Endothelial cell (in vitro differentiated cells): ENCODE results near the gene CALML4. TPM values are rescaled to one million over a fixed set of nuclear protein-coding genes. Genes with fewer than 3 reads are reported as not detected.
"Not testable (repeated sequence)": the region's sequence is repeated elsewhere in the genome, so short reads cannot be mapped to it uniquely, and the experiment has no call there.

Experiments
- DNase-seq: peaks from one replicate; pipeline ENCODE4 v3.0.0; 2021; ENCODE audit warnings: low spot score
- H3K27ac Mint-ChIP-seq: one replicate; pipeline ENCODE4 v1.8.0; 2021; ENCODE audit warnings: mixed read lengths, inconsistent platforms; ENCODE audit not compliant: unreplicated experiment
- H3K27me3 Mint-ChIP-seq: one replicate; pipeline ENCODE4 v1.8.0; 2021; ENCODE audit warnings: mild to moderate bottlenecking, moderate library complexity, mixed read lengths, inconsistent platforms; ENCODE audit not compliant: unreplicated experiment
- H3K36me3 Mint-ChIP-seq: one replicate; pipeline ENCODE4 v1.8.0; 2021; ENCODE audit warnings: mild to moderate bottlenecking, low read depth, mixed read lengths, inconsistent platforms; ENCODE audit not compliant: unreplicated experiment
- H3K4me1 Mint-ChIP-seq: one replicate; pipeline ENCODE4 v1.8.0; 2021; ENCODE audit warnings: mild to moderate bottlenecking, mixed read lengths, inconsistent platforms; ENCODE audit not compliant: unreplicated experiment
- H3K4me3 Mint-ChIP-seq: one replicate; pipeline ENCODE4 v1.8.0; 2021; ENCODE audit warnings: mild to moderate bottlenecking, mixed read lengths, inconsistent platforms; ENCODE audit not compliant: unreplicated experiment
- H3K9me3 Mint-ChIP-seq: one replicate; pipeline ENCODE4 v1.8.0; 2021; ENCODE audit warnings: mixed read lengths, inconsistent platforms; ENCODE audit not compliant: unreplicated experiment
- total RNA-seq: library from RNA; stranded (reverse); fragmentation: NEBNext Ultra II Directional; extraction: Animal tissue kit (Norgen Biotek cat#: 25700); gene quantifications from one replicate; pipeline ENCODE4 v1.2.1, GENCODE V29; 2021; ENCODE audit not compliant: unreplicated experiment
- TF ChIP-seq, protein P1 (sequence below): fragments of 200-600 bp; sonication (generic); IDR thresholded peaks from one replicate; pipeline ENCODE4 v1.5.0; 2021; ENCODE audit warnings: antibody characterized with exemption; ENCODE audit not compliant: unreplicated experiment

Gene CALML4
- total RNA-seq, 1 donor from 2014 or later: 11.0 TPM

DNA sequence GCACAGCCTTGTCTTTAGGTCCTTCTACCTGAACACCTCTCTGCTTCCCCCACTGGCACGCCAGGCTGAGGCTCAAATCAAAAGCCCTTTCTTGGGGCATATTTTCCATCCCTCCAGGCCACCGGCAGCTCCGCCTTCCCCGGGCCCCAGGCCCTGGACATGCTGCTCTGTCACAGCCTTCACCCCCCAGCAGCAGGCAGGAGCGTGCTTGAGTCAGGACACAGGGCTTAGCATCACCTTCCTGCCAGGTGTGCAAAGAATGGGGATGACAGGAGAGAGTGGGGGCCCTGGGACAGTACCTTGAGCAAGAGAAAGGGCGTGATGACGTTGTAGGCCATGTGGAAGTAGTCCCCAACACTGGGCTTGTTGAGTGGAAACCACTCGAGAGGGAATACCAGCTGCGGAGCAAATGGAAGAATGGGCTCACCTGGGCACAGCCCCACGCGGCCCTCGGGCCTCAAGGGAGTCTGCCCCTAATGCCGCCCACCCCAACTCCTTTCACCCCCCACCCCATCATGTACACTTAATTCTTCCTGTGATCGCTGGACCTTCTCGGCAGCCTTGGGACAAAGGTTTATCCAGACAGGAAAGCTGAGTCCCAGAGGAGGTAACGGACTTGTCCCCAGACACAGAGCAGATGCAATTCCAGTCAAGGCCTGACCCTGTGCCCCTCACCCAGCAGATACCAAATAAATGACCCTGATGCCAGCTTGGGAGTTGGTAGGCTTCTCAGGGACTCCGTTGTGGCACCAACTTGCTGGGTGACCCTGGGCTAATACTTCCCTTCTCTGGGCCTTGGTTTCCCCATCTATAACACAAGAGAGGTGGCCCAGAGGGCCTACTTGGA lies 9.1 kb upstream of the CALML4 start:
- no peak overlapping the region for H3K27ac Mint-ChIP-seq
- peaks cover 3% of the 10 kb centered on the region for H3K27me3 Mint-ChIP-seq
- H3K9me3 Mint-ChIP-seq: no peaks in the 10 kb centered on the region
- peaks cover 4% of the 10 kb centered on the region for H3K36me3 Mint-ChIP-seq
- TF ChIP-seq, protein P1, sequence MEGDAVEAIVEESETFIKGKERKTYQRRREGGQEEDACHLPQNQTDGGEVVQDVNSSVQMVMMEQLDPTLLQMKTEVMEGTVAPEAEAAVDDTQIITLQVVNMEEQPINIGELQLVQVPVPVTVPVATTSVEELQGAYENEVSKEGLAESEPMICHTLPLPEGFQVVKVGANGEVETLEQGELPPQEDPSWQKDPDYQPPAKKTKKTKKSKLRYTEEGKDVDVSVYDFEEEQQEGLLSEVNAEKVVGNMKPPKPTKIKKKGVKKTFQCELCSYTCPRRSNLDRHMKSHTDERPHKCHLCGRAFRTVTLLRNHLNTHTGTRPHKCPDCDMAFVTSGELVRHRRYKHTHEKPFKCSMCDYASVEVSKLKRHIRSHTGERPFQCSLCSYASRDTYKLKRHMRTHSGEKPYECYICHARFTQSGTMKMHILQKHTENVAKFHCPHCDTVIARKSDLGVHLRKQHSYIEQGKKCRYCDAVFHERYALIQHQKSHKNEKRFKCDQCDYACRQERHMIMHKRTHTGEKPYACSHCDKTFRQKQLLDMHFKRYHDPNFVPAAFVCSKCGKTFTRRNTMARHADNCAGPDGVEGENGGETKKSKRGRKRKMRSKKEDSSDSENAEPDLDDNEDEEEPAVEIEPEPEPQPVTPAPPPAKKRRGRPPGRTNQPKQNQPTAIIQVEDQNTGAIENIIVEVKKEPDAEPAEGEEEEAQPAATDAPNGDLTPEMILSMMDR: no peak
- no peak overlapping the region for H3K4me3 Mint-ChIP-seq
- peaks cover 11% of the 10 kb centered on the region for H3K4me1 Mint-ChIP-seq
- no peak for DNase-seq

DNA sequence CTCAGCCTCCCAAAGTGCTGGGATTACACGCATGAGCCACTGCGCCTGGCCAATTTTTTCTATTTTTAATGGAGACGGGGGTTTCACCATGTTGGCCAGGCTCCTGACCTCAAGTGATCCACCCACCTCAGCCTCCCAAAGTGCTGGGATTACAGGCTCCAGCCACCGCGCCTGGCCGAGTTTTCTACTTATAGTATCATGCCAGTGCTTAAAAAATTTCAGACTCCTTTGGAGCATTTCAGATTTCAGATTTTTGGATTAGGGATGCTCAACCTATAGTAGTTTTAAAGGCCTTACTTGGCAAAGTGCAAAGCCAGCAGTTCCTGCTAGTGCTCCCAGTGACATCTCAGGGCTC lies 8.3 kb upstream of the CALML4 start:
- peaks cover 17% of the 10 kb centered on the region for H3K4me1 Mint-ChIP-seq
- H3K36me3 Mint-ChIP-seq, DNase-seq, H3K27me3 Mint-ChIP-seq, H3K4me3 Mint-ChIP-seq, H3K27ac Mint-ChIP-seq, H3K9me3 Mint-ChIP-seq: not testable (repeated sequence)

DNA sequence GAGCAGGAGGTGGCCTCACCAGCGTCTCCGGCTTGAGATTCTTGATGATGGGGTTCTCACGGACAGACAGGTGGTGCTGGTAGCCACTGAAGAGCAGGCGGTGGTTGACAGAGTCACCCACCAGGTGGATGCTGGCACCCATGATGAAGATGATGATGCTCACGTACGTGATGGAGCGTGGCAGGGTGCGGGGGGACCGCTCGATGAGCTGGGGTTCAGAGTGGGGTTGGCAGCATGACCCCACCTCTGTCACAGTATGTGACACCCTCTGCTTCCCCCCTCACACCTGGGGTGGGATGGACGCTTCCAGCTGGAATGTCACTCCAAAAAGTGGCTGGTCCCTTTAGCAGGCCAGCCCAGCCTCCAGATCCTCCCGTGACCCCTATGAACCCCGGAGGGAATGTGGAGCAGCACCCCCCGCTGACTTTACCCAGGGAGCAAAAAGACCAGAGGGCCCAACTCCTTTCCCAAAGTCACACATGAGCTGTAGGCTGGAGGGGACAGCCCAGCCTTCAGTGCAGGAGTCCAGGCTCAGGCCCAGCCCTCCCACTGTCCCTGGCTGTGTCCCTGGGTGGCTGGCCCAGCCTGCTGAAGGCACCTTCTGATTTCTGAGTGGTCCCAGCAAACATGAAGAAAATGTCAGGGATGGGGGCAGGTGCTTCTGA lies 6.7 kb upstream of the CALML4 start:
- no peak overlapping the region for H3K27ac Mint-ChIP-seq
- TF ChIP-seq, protein P1: no peak

DNA sequence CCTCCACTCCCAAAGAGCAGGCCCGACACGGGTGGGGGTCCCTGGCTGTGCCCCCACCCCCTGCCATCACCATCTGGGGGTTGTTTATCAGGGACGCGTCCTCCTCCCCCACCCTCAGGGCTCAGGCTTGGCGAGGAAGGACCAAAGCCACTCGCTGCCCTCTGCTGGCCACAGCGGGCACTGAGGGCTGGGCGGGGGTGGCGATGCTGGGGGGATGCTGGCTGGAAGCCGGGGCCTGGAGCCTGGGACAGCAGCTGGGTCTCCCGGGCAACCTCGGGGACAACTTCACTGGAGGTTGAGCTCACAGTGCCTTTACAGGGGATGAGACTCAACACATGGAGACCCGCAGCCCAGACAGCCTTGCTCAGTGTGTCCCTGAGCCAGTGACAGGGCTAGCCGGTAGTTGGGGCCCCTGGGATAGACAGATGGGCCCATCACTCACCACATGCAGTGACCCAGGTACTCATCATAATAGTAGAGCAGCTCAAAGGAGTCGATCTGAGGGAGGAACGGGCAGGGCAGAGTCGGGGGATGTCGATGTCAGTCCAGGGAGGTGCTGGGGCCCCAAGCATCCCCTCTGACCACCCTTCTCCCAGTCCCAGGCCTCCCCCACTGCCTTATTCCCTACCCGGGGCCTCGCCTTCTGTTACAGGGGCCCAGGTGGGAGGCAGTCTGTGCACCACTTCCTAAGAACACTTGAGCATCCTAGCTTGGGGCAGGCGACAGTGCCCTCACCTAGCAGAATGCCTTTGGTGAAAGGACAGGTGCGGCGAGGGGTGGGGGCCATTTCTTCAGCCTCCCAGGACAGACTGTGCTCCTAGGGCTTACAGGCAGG lies 5.9 kb upstream of the CALML4 start:
- TF ChIP-seq, protein P1: peak; percentile 80
- no peak overlapping the region for H3K27ac Mint-ChIP-seq
- no peaks in the 10 kb centered on the region for H3K36me3 Mint-ChIP-seq
- peak; percentile 85 for DNase-seq
- peaks cover 9% of the 10 kb centered on the region for H3K27me3 Mint-ChIP-seq
- H3K4me3 Mint-ChIP-seq: no peak overlapping the region
- no peaks in the 10 kb centered on the region for H3K9me3 Mint-ChIP-seq
- peaks cover 33% of the 10 kb centered on the region for H3K4me1 Mint-ChIP-seq

More for the DNA sequence above, 6.7 kb upstream of the CALML4 start:
- DNase-seq: no peak
- H3K36me3 Mint-ChIP-seq: no peaks in the 10 kb centered on the region
- H3K9me3 Mint-ChIP-seq: no peaks in the 10 kb centered on the region
- H3K4me3 Mint-ChIP-seq: no peak overlapping the region
- H3K4me1 Mint-ChIP-seq: peaks cover 28% of the 10 kb centered on the region
- H3K27me3 Mint-ChIP-seq: peaks cover 5% of the 10 kb centered on the region

DNA sequence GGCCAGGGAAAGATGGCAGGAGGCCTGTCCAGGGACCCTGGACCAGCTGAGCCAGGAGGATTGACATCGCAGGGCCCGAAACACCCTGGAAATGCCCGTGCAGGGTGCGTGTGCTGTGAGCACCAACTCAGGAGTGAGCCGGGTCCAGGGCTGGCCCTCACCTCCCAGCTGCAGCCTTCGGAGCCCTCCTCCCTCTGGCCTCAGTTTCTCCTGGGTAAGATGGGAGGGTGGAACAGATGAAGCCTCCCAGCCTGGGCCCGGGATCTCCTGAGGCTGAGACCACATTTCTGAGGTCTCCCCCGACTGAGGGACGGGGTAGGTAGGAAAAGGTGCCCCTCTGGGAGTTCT lies 5.3 kb upstream of the CALML4 start:
- Mint-ChIP-seq H3K27me3 (peaks cover 9% of the 10 kb centered on the region), H3K9me3 (no peaks in the 10 kb centered on the region), H3K4me1 (peaks cover 40% of the 10 kb centered on the region), H3K36me3 (no peaks in the 10 kb centered on the region), H3K4me3 (no peak overlapping the region), H3K27ac (no peak overlapping the region)
- TF ChIP-seq, protein P1: no peak
- no peak for DNase-seq
